Keratinocyte (primary cell): ENCODE data around the gene PRKN. TPM values are rescaled to one million over a fixed set of nuclear protein-coding genes. Genes with fewer than 3 reads are reported as not detected.

Source experiments
- DNase-seq: peaks from one replicate; pipeline ENCODE4 v3.0.0-alpha.2; 2011; ENCODE audit warnings: low read depth, missing footprints, low spot score
- FAIRE-seq: peaks from 2 replicates; lab custom pipeline; 2011; peaks lifted over from hg19 to GRCh38; lab: Jason Lieb, UNC
- H2AFZ ChIP-seq: 2 replicates; pipeline ENCODE4 v1.6.0; 2012; ENCODE audit warnings: low read length, control low read depth, inconsistent platforms; ENCODE audit not compliant: control insufficient read depth
- H3K27ac ChIP-seq: 2 replicates; pipeline ENCODE4 v1.5.1; 2011; ENCODE audit warnings: low read length; ENCODE audit not compliant: control insufficient read depth, insufficient read depth
- H3K27me3 ChIP-seq: 3 replicates; pipeline ENCODE4 v1.6.0; 2011; ENCODE audit warnings: low read length; ENCODE audit not compliant: control insufficient read depth, insufficient read depth; ENCODE audit errors: extremely low read depth
- H3K36me3 ChIP-seq, 2 experiments: 2 replicates in 1 of 2; 3 replicates in 1 of 2; pipeline ENCODE4 v1.5.1; 2011; ENCODE audit warnings: low read length in 2 of 2, mild to moderate bottlenecking in 1 of 2; ENCODE audit not compliant: control insufficient read depth in 2 of 2, insufficient read depth in 2 of 2; ENCODE audit errors: extremely low read depth in 1 of 2
- H3K4me1 ChIP-seq: 3 replicates; pipeline ENCODE4 v1.5.1; 2011; ENCODE audit warnings: low read length; ENCODE audit not compliant: control insufficient read depth, insufficient read depth; ENCODE audit errors: extremely low read depth
- H3K4me2 ChIP-seq: 3 replicates; pipeline ENCODE4 v1.6.0; 2011; ENCODE audit warnings: low read depth, low read length; ENCODE audit not compliant: control insufficient read depth, insufficient read depth; ENCODE audit errors: extremely low read depth
- H3K4me3 ChIP-seq, 3 experiments: fragments of 200-600 bp in 1 of 3; sonication (generic) in 1 of 3; 2 replicates in 2 of 3; 3 replicates in 1 of 3; pipeline ENCODE4 v1.5.1; 2011 to 2016; ENCODE audit warnings: low read length in 3 of 3, mild to moderate bottlenecking in 3 of 3, control low read depth in 2 of 3, inconsistent platforms in 1 of 3, low read depth in 1 of 3, mixed read lengths in 1 of 3, mixed run types in 1 of 3, moderate library complexity in 1 of 3; ENCODE audit not compliant: control insufficient read depth in 2 of 3, insufficient read depth in 2 of 3; ENCODE audit errors: extremely low read depth in 1 of 3
- H3K79me2 ChIP-seq: 2 replicates; pipeline ENCODE4 v1.6.0; 2012; ENCODE audit warnings: low read length; ENCODE audit not compliant: control insufficient read depth, insufficient read depth
- H3K9ac ChIP-seq: 3 replicates; pipeline ENCODE4 v1.6.0; 2011; ENCODE audit warnings: low read length; ENCODE audit not compliant: control insufficient read depth, insufficient read depth; ENCODE audit errors: extremely low read depth
- H3K9me1 ChIP-seq: 3 replicates; pipeline ENCODE4 v1.6.0; 2011; ENCODE audit warnings: low read length; ENCODE audit not compliant: control insufficient read depth, insufficient read depth; ENCODE audit errors: extremely low read depth
- H3K9me3 ChIP-seq: 2 replicates; pipeline ENCODE4 v1.5.1; 2012; ENCODE audit warnings: low read depth, low read length; ENCODE audit not compliant: control insufficient read depth
- H4K20me1 ChIP-seq: 3 replicates; pipeline ENCODE4 v1.6.0; 2011; ENCODE audit warnings: low read length; ENCODE audit not compliant: control insufficient read depth, insufficient read depth; ENCODE audit errors: extremely low read depth
- CTCF ChIP-seq, 3 experiments: IDR thresholded peaks in 1 of 3; conservative IDR thresholded peaks in 1 of 3; optimal IDR thresholded peaks in 1 of 3; 2 replicates in 2 of 3; 3 replicates in 1 of 3; pipeline versions ENCODE3 to v1.5.1; 2011; ENCODE audit warnings: low read length in 3 of 3, mild to moderate bottlenecking in 3 of 3, moderate library complexity in 2 of 3, control low read depth in 1 of 3, inconsistent platforms in 1 of 3; ENCODE audit not compliant: insufficient read depth in 2 of 3; ENCODE audit errors: extremely low read depth in 1 of 3
- EZH2 ChIP-seq: IDR thresholded peaks from one replicate; pipeline ENCODE4 v1.6.1; 2012; ENCODE audit warnings: inconsistent platforms, mild to moderate bottlenecking, low read length, moderate library complexity
- dilution Hi-C: fragments of 300-500 bp; cut with MboI; formaldehyde crosslinking; loops from one replicate; pipeline ENCODE4 v1.7.0; 2020; ENCODE audit warnings: low sequenced_read_pairs; ENCODE audit not compliant: extremely low pct_ligation_motif_present
- polyA plus RNA-seq, 5 experiments: library from polyadenylated mRNA; depleted of rRNA in 3 of 5; stranded (reverse) in 3 of 5; stranded (forward) in 1 of 5; unstranded in 1 of 5; fragments of >200 nt; gene quantifications; 1 replicate in 1 of 5; 2 replicates in 3 of 5; 3 replicates in 1 of 5; pipeline versions ENCODE4 v1.2.1 to v1.2.3, GENCODE V29; 2011 to 2012; ENCODE audit warnings: missing spikeins in 2 of 5, low read depth in 1 of 5, low replicate concordance in 1 of 5

The PRKN gene
- polyA plus RNA-seq, 1 donor (not counting 4 experiments of a cell fraction or from before 2014, with no cell fraction given): 0.67 TPM

GRCh38 chr6:161711938-161712337 lies 1015.6 kb downstream of the PRKN start:
- dilution Hi-C loops: no loop called here
- H4K20me1 ChIP-seq: no peaks in the 10 kb centered on the region
- H3K4me3 ChIP-seq: no peak overlapping the region
- no peak overlapping the region for H3K27ac ChIP-seq
- no peaks in the 10 kb centered on the region for H3K4me1 ChIP-seq
- DNase-seq (no peak), FAIRE-seq (no peak)
- H3K4me2 ChIP-seq: no peak overlapping the region
- H3K79me2 ChIP-seq: no peaks in the 10 kb centered on the region
- TF ChIP-seq EZH2 (no peak), CTCF (optimal IDR thresholded peaks at IDR 0.05 in 1 of 3, IDR thresholded peaks at IDR 0.05 in 1 of 3, conservative IDR thresholded peaks at IDR 0.05 in 1 of 3; ENCODE audit: extremely low read depth in 1 of 3, insufficient read depth in 2 of 3, low read length in 3 of 3) (no peak)
- H3K27me3 ChIP-seq: no peaks in the 10 kb centered on the region
- H3K36me3 ChIP-seq: no peaks in the 10 kb centered on the region
- H3K9me3 ChIP-seq: no peaks in the 10 kb centered on the region
- H3K9ac ChIP-seq: no peak overlapping the region
- H2AFZ ChIP-seq: no peak overlapping the region
- no peaks in the 10 kb centered on the region for H3K9me1 ChIP-seq

GRCh38 chr6:161711515-161711914 lies 1016.1 kb downstream of the PRKN start:
- no peak overlapping the region for H3K4me2 ChIP-seq
- no peaks in the 10 kb centered on the region for H3K27me3 ChIP-seq
- no peaks in the 10 kb centered on the region for H3K9me1 ChIP-seq
- no peaks in the 10 kb centered on the region for H3K9me3 ChIP-seq
- no peaks in the 10 kb centered on the region for H3K4me1 ChIP-seq
- FAIRE-seq (no peak), DNase-seq (no peak)
- no peaks in the 10 kb centered on the region for H3K79me2 ChIP-seq
- no peak overlapping the region for H3K9ac ChIP-seq
- dilution Hi-C loops: no loop called here
- no peaks in the 10 kb centered on the region for H3K36me3 ChIP-seq
- H2AFZ ChIP-seq: no peak overlapping the region
- no peak for TF ChIP-seq EZH2
- no peak for TF ChIP-seq CTCF (optimal IDR thresholded peaks at IDR 0.05 in 1 of 3, IDR thresholded peaks at IDR 0.05 in 1 of 3, conservative IDR thresholded peaks at IDR 0.05 in 1 of 3; ENCODE audit: extremely low read depth in 1 of 3, insufficient read depth in 2 of 3, low read length in 3 of 3)
- no peak overlapping the region for H3K27ac ChIP-seq
- H4K20me1 ChIP-seq: no peaks in the 10 kb centered on the region
- H3K4me3 ChIP-seq: no peak overlapping the region
